Hepatocyte (in vitro differentiated cells): ENCODE measurements around the gene LPP.

Source experiments
- CTCF ChIP-seq: fragments of 200-600 bp; sonication (generic); IDR thresholded peaks from 2 replicates; pipeline ENCODE4 v1.5.1; 2016; ENCODE audit warnings: antibody characterized with exemption, mild to moderate bottlenecking; ENCODE audit not compliant: poor library complexity
- EZH2 ChIP-seq: fragments of 200-600 bp; sonication (generic); IDR thresholded peaks from 2 replicates; pipeline ENCODE4 v1.6.1; 2016; ENCODE audit warnings: antibody characterized with exemption, mild to moderate bottlenecking, borderline replicate concordance
- EZH2phosphoT487 ChIP-seq: fragments of 200-600 bp; sonication (generic); IDR thresholded peaks from one replicate; pipeline ENCODE4 v1.6.1; 2018; ENCODE audit warnings: antibody characterized with exemption, mild to moderate bottlenecking, low read depth, moderate library complexity; ENCODE audit not compliant: unreplicated experiment, severe bottlenecking

GRCh38 chr3:188700918-188701317 is 547.0 kb downstream of the LPP start:
- TF ChIP-seq CTCF (no peak), EZH2 (no peak), EZH2phosphoT487 (no peak)
